ENCODE data around the gene SNAP29. TPM values are rescaled to one million over a fixed set of nuclear protein-coding genes. Genes with fewer than 3 reads are reported as not detected.

The SNAP29 gene
- total RNA-seq, 1 donor from 2014 or later = 22.9 TPM

DNA sequence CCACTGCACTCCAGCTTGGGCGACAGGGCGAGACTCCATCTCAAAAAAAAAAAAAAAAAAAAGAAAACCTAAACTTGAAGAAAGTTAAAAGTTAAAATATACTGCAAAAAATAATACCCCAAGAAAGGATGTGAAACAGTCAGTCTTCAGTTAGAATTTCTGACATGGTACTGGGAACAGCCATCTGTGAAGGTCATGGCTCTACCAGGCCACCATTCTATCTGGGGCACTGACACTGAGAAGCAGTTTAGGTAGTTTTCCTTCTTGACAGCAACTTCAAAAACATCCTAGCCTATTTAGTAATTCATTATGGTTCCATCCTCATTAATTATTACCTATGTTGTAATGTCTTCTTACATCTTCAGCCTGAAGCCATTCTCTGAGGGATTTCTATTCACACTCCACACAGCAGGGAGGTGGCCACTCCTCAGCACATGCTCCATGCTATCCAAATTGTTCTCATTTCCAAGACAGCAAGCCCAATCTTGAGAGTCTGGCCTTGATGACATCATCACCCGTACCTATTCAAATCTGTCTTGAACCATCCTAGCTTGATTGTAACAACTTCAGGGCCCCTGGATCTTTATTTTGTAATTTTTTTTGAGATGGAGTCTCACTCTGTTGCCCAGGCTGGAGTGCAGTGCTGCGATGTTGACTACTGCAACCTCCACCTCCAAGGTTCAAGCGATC is 46.7 kb upstream of the SNAP29 start:
- Mint-ChIP-seq H3K4me1 (ENCODE audit: low read depth, unreplicated experiment) (no peaks in the 10 kb centered on the region), H3K9me3 (ENCODE audit: unreplicated experiment) (no peaks in the 10 kb centered on the region), H3K27me3 (ENCODE audit: unreplicated experiment) (no peaks in the 10 kb centered on the region), H3K4me3 (ENCODE audit: unreplicated experiment) (no peak overlapping the region), H3K36me3 (ENCODE audit: unreplicated experiment) (no peaks in the 10 kb centered on the region), H3K27ac (ENCODE audit: unreplicated experiment) (no peak overlapping the region)
- TF ChIP-seq, protein P1, sequence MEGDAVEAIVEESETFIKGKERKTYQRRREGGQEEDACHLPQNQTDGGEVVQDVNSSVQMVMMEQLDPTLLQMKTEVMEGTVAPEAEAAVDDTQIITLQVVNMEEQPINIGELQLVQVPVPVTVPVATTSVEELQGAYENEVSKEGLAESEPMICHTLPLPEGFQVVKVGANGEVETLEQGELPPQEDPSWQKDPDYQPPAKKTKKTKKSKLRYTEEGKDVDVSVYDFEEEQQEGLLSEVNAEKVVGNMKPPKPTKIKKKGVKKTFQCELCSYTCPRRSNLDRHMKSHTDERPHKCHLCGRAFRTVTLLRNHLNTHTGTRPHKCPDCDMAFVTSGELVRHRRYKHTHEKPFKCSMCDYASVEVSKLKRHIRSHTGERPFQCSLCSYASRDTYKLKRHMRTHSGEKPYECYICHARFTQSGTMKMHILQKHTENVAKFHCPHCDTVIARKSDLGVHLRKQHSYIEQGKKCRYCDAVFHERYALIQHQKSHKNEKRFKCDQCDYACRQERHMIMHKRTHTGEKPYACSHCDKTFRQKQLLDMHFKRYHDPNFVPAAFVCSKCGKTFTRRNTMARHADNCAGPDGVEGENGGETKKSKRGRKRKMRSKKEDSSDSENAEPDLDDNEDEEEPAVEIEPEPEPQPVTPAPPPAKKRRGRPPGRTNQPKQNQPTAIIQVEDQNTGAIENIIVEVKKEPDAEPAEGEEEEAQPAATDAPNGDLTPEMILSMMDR (IDR thresholded peaks at IDR 0.05; ENCODE audit: partially characterized antibody, unreplicated experiment) = no peak
- no peak for DNase-seq

DNA sequence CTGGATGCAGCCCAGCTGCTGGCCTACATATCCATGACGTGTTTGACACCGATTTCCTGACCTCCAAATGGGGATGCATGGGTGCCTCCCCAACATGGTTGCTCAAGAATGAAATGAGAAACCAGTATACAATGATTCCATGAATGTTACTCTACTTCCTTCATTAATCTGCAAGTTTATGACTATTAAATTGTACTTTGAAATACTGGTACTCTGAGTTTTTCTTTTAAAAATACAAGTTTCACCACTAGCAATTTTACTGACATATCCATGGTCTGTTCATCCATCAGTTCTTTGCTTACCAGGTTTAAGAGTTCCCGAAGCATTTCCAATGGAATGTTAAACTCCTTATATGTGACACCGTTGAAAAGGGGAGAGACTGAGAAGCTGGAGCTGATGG is 45.8 kb upstream of the SNAP29 start:
- H3K4me3 Mint-ChIP-seq (ENCODE audit: unreplicated experiment) = no peak overlapping the region
- no peaks in the 10 kb centered on the region for H3K36me3 Mint-ChIP-seq (ENCODE audit: unreplicated experiment)
- no peak for DNase-seq
- TF ChIP-seq, protein P1 (IDR thresholded peaks at IDR 0.05; ENCODE audit: partially characterized antibody, unreplicated experiment) = no peak
- no peaks in the 10 kb centered on the region for H3K9me3 Mint-ChIP-seq (ENCODE audit: unreplicated experiment)
- no peaks in the 10 kb centered on the region for H3K27me3 Mint-ChIP-seq (ENCODE audit: unreplicated experiment)
- H3K4me1 Mint-ChIP-seq (ENCODE audit: low read depth, unreplicated experiment) = no peaks in the 10 kb centered on the region
- no peak overlapping the region for H3K27ac Mint-ChIP-seq (ENCODE audit: unreplicated experiment)

DNA sequence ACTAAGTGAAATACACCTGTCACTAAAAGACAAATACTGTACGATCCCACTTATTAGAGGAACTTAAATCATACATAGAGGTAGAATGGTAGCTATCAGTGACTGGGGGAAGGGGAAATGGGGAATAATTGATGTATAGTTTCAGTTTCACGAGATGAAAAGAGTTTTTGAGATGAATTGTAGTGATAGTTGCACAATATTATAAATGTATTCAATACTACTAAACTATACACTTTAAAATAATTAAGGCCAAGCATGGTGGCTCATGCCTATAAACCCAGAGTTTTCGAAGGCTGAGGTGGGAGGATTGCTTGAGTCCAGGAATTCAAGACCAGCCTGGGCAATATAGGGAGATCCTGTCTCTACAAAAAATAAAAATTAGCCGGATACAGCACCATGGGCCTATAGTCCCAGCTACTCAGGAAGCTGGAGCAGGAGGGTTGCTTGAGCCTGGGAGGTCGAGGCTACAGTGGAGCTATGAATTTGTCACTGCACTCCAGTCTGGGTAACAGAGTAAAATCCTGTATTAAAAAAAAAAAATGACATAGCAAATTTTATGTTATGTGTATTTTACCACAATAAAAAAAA is 44.5 kb upstream of the SNAP29 start:
- H3K36me3 Mint-ChIP-seq (ENCODE audit: unreplicated experiment) = no peaks in the 10 kb centered on the region
- H3K4me1 Mint-ChIP-seq (ENCODE audit: low read depth, unreplicated experiment) = no peaks in the 10 kb centered on the region
- H3K9me3 Mint-ChIP-seq (ENCODE audit: unreplicated experiment) = no peaks in the 10 kb centered on the region
- peaks cover 2% of the 10 kb centered on the region for H3K27me3 Mint-ChIP-seq (ENCODE audit: unreplicated experiment)
- DNase-seq = no peak
- no peak overlapping the region for H3K27ac Mint-ChIP-seq (ENCODE audit: unreplicated experiment)
- H3K4me3 Mint-ChIP-seq (ENCODE audit: unreplicated experiment) = no peak overlapping the region
- TF ChIP-seq, protein P1 (IDR thresholded peaks at IDR 0.05; ENCODE audit: partially characterized antibody, unreplicated experiment) = no peak

DNA sequence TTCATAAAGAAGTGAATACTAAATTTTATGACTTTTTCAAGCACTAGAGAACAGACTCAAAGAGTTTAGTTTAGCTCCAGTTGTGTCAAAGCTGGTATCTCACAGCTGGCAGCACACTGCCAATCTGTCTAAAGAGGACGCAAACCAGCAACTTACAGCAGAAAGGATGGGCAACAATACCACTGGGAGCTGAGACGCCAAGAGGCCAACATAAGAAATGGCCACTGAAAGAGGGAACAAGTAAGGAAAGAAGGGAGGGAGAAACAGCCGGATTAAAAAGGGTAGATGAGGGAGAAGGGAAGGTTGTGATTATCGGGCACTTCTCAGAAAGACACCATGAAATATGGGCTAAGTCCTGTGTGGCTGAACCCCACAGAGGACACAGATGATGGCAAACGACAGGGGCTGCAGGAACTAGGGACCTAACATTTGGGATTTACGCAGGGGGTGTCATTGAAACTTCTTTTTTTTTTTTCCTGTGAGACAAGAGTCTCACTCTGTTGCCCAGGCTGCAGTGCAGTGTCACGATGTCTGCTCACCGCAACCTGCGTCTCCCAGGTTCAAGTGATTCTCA is 43.2 kb upstream of the SNAP29 start:
- TF ChIP-seq, protein P1 (IDR thresholded peaks at IDR 0.05; ENCODE audit: partially characterized antibody, unreplicated experiment) = no peak
- DNase-seq = no peak
- no peak overlapping the region for H3K27ac Mint-ChIP-seq (ENCODE audit: unreplicated experiment)
- no peaks in the 10 kb centered on the region for H3K9me3 Mint-ChIP-seq (ENCODE audit: unreplicated experiment)
- no peaks in the 10 kb centered on the region for H3K36me3 Mint-ChIP-seq (ENCODE audit: unreplicated experiment)
- H3K4me3 Mint-ChIP-seq (ENCODE audit: unreplicated experiment) = no peak overlapping the region
- H3K27me3 Mint-ChIP-seq (ENCODE audit: unreplicated experiment) = peaks cover 2% of the 10 kb centered on the region
- H3K4me1 Mint-ChIP-seq (ENCODE audit: low read depth, unreplicated experiment) = no peaks in the 10 kb centered on the region

DNA sequence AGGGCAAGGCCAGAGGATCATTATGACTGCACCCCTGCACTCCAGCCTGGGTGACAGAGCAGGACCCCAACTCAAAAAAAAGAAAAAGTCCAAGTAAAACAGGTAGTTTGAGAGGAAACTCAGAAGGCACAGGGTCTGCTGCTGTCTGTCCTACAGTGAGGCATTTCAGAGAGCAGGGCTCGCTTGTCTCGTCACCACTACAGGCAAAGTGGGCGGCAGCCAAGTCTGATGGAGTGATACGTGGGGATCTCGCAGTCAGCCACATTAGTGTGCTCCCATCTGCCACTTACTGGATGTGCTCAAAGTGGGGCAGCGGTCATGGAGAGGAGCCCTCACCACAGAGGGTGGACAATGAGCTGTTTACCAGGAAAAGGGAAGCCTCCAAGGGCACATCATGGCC is 42.2 kb upstream of the SNAP29 start:
- H3K36me3 Mint-ChIP-seq (ENCODE audit: unreplicated experiment) = no peaks in the 10 kb centered on the region

More for the DNA sequence above, 42.2 kb upstream of the SNAP29 start:
- no peak for DNase-seq
- Mint-ChIP-seq H3K27ac (ENCODE audit: unreplicated experiment) (no peak overlapping the region), H3K9me3 (ENCODE audit: unreplicated experiment) (no peaks in the 10 kb centered on the region), H3K4me1 (ENCODE audit: low read depth, unreplicated experiment) (no peaks in the 10 kb centered on the region), H3K4me3 (ENCODE audit: unreplicated experiment) (no peak overlapping the region), H3K27me3 (ENCODE audit: unreplicated experiment) (peaks cover 2% of the 10 kb centered on the region)
- TF ChIP-seq, protein P1 (IDR thresholded peaks at IDR 0.05; ENCODE audit: partially characterized antibody, unreplicated experiment) = no peak
